Measurements from ENCODE around the gene TBC1D8.

The TBC1D8 gene

GRCh38 chr2:100968146-100969145 lies 182.7 kb downstream of the TBC1D8 start:
- ATAC-seq: no peak

GRCh38 chr2:100967716-100968115 lies 183.5 kb downstream of the TBC1D8 start:
- ATAC-seq: no peak
- TF ChIP-seq PPARA (CRISPR knock-in tag; IDR thresholded peaks at IDR 0.05; ENCODE audit: borderline replicate concordance) (no peak), BACH2 (CRISPR knock-in tag; IDR thresholded peaks at IDR 0.05; ENCODE audit: borderline replicate concordance) (no peak), ZNF70 (CRISPR knock-in tag; IDR thresholded peaks at IDR 0.05) (no peak), GLIS3 (CRISPR knock-in tag; IDR thresholded peaks at IDR 0.05) (no peak), OSR1 (CRISPR knock-in tag; IDR thresholded peaks at IDR 0.05) (no peak), ISL1 (CRISPR knock-in tag; IDR thresholded peaks at IDR 0.05) (no peak), SNAI2 (CRISPR knock-in tag; IDR thresholded peaks at IDR 0.05) (no peak), PATZ1 (CRISPR knock-in tag; IDR thresholded peaks at IDR 0.05; ENCODE audit: borderline replicate concordance) (no peak), TCF4 (CRISPR knock-in tag; IDR thresholded peaks at IDR 0.05; ENCODE audit: borderline replicate concordance) (no peak), ZFP30 (CRISPR knock-in tag; IDR thresholded peaks at IDR 0.05) (no peak), ARNTL (CRISPR knock-in tag; IDR thresholded peaks at IDR 0.05; ENCODE audit: borderline replicate concordance, low read depth) (no peak)
- TF ChIP-seq, protein P1, sequence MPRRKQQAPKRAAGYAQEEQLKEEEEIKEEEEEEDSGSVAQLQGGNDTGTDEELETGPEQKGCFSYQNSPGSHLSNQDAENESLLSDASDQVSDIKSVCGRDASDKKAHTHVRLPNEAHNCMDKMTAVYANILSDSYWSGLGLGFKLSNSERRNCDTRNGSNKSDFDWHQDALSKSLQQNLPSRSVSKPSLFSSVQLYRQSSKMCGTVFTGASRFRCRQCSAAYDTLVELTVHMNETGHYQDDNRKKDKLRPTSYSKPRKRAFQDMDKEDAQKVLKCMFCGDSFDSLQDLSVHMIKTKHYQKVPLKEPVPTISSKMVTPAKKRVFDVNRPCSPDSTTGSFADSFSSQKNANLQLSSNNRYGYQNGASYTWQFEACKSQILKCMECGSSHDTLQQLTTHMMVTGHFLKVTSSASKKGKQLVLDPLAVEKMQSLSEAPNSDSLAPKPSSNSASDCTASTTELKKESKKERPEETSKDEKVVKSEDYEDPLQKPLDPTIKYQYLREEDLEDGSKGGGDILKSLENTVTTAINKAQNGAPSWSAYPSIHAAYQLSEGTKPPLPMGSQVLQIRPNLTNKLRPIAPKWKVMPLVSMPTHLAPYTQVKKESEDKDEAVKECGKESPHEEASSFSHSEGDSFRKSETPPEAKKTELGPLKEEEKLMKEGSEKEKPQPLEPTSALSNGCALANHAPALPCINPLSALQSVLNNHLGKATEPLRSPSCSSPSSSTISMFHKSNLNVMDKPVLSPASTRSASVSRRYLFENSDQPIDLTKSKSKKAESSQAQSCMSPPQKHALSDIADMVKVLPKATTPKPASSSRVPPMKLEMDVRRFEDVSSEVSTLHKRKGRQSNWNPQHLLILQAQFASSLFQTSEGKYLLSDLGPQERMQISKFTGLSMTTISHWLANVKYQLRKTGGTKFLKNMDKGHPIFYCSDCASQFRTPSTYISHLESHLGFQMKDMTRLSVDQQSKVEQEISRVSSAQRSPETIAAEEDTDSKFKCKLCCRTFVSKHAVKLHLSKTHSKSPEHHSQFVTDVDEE (CRISPR knock-in tag; IDR thresholded peaks at IDR 0.05): no peak

More at GRCh38 chr2:100968146-100969145, 182.7 kb downstream of the TBC1D8 start:
- TF ChIP-seq ZNF8 (CRISPR knock-in tag; IDR thresholded peaks at IDR 0.05): no peak
- no peak for TF ChIP-seq OSR1 (CRISPR knock-in tag; IDR thresholded peaks at IDR 0.05)
- TF ChIP-seq SNAI2 (CRISPR knock-in tag; IDR thresholded peaks at IDR 0.05): no peak
- no peak for TF ChIP-seq ZFP30 (CRISPR knock-in tag; IDR thresholded peaks at IDR 0.05)
- no peak for TF ChIP-seq CSDC2 (CRISPR knock-in tag; IDR thresholded peaks at IDR 0.05)
- TF ChIP-seq ARNTL (CRISPR knock-in tag; IDR thresholded peaks at IDR 0.05; ENCODE audit: borderline replicate concordance, low read depth): no peak
- TF ChIP-seq ZC3H10 (CRISPR knock-in tag; IDR thresholded peaks at IDR 0.05): no peak
- TF ChIP-seq GLIS3 (CRISPR knock-in tag; IDR thresholded peaks at IDR 0.05): no peak
- no peak for TF ChIP-seq PPARA (CRISPR knock-in tag; IDR thresholded peaks at IDR 0.05; ENCODE audit: borderline replicate concordance)
- no peak for TF ChIP-seq ZNF565 (CRISPR knock-in tag; conservative IDR thresholded peaks at IDR 0.05; ENCODE audit: low read depth)
- no peak for TF ChIP-seq PATZ1 (CRISPR knock-in tag; IDR thresholded peaks at IDR 0.05; ENCODE audit: borderline replicate concordance)
- TF ChIP-seq, protein P1 (CRISPR knock-in tag; IDR thresholded peaks at IDR 0.05): no peak
- no peak for TF ChIP-seq ZNF70 (CRISPR knock-in tag; IDR thresholded peaks at IDR 0.05)
- TF ChIP-seq BACH2 (CRISPR knock-in tag; IDR thresholded peaks at IDR 0.05; ENCODE audit: borderline replicate concordance): no peak
- TF ChIP-seq TOX (CRISPR knock-in tag; IDR thresholded peaks at IDR 0.05; ENCODE audit: borderline replicate concordance): no peak
- TF ChIP-seq ESRRG (CRISPR knock-in tag; IDR thresholded peaks at IDR 0.05): no peak
- no peak for TF ChIP-seq CREB5 (CRISPR knock-in tag; IDR thresholded peaks at IDR 0.05; ENCODE audit: low read depth)
- TF ChIP-seq, protein P2, sequence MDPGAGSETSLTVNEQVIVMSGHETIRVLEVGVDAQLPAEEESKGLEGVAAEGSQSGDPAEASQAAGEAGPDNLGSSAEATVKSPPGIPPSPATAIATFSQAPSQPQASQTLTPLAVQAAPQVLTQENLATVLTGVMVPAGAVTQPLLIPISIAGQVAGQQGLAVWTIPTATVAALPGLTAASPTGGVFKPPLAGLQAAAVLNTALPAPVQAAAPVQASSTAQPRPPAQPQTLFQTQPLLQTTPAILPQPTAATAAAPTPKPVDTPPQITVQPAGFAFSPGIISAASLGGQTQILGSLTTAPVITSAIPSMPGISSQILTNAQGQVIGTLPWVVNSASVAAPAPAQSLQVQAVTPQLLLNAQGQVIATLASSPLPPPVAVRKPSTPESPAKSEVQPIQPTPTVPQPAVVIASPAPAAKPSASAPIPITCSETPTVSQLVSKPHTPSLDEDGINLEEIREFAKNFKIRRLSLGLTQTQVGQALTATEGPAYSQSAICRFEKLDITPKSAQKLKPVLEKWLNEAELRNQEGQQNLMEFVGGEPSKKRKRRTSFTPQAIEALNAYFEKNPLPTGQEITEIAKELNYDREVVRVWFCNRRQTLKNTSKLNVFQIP (CRISPR knock-in tag; IDR thresholded peaks at IDR 0.05; ENCODE audit: borderline replicate concordance, low read depth): no peak

All from SK-N-SH treated with all-trans-retinoic acid at 6 μM for 48 hours (cell line).